GM12875 (cell line): ENCODE results near the gene SYCP3.

Experiments
- H3K4me3 ChIP-seq: one replicate; pipeline ENCODE4 v1.5.1; 2011; ENCODE audit warnings: low read depth, low read length, control low read depth
- TF ChIP-seq, protein P1 (sequence below): IDR thresholded peaks from 2 replicates; pipeline ENCODE4 v1.5.1; 2011; ENCODE audit warnings: low read depth, mild to moderate bottlenecking, control low read depth, inconsistent platforms, low read length, moderate library complexity, borderline replicate concordance; ENCODE audit not compliant: insufficient read depth

Gene SYCP3

DNA sequence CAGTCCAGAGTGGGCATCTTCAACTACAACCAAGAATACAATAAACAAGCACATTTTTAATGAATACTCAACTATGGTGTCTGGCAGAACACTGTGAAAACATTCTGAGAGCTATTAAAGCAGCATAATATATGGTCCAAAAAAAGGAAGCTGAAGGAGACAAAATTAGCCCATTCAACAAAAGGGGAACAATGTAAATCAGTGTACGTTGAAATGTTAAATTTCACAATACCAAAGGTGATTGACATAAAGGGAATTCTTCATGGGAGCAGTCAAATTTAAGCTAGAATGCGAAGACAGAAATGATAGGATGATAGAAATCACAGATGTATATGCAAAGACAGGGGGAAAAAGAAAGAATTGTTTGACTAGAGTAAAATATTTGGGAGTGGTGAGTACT is 41.3 kb upstream of the SYCP3 start:
- TF ChIP-seq, protein P1, sequence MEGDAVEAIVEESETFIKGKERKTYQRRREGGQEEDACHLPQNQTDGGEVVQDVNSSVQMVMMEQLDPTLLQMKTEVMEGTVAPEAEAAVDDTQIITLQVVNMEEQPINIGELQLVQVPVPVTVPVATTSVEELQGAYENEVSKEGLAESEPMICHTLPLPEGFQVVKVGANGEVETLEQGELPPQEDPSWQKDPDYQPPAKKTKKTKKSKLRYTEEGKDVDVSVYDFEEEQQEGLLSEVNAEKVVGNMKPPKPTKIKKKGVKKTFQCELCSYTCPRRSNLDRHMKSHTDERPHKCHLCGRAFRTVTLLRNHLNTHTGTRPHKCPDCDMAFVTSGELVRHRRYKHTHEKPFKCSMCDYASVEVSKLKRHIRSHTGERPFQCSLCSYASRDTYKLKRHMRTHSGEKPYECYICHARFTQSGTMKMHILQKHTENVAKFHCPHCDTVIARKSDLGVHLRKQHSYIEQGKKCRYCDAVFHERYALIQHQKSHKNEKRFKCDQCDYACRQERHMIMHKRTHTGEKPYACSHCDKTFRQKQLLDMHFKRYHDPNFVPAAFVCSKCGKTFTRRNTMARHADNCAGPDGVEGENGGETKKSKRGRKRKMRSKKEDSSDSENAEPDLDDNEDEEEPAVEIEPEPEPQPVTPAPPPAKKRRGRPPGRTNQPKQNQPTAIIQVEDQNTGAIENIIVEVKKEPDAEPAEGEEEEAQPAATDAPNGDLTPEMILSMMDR = no peak
- no peak overlapping the region for H3K4me3 ChIP-seq

DNA sequence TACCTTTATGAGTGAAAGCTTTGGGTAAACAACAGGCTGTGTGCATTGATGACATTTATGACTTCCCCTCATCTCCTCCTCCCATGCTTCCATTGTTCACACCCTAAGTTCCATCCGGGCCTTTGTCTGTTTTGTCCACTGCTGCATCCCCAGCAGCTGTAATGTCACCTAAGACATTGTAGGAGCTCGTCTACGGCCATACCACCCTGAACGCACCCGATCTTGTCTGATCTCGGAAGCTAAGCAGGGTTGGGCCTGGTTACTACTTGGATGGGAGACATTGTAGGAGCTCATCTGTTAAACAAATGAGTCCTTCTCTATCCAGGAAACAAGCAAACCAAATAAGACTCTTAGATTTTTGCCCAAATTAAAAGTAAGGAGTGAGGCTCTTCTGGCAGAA is 40.4 kb upstream of the SYCP3 start:
- H3K4me3 ChIP-seq = no peak overlapping the region
- TF ChIP-seq, protein P1 = no peak

DNA sequence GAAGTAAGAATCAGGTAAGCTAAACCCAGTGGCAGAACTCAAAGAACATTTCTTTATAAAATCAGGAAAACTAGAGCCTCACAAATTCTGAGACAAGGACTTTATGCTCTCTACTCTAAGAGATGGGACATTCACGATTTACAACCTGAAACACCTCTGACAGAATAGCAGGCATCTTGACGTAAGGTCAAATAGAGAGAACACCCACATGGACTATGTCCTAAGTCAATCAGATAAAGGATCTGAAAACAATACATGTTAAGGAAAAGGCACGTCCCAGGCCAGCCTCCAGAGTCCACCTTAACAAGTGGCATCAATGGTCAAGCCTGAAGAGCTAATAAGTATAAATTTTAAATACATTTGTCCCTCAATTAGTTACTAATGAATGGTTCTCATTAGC is 39.9 kb upstream of the SYCP3 start:
- TF ChIP-seq, protein P1 = no peak
- H3K4me3 ChIP-seq = no peak overlapping the region

DNA sequence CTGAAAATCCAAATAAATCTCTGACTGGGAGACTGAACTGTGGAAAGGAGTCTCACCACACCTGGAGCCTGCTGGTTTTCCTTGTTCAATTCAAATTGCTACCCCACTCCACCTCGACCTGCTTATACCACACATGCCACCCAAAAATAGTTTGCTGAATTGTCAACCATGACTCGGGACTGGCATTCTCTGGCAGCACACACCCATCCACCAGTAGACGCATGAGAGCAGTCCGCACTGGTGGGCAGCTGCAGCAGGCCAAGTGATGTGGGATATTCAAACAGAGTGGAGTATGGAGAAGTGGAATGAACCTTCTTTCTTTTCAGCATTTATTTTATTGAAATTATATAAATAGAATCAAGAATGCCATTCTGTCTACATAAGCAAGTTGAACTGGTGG is 38.7 kb upstream of the SYCP3 start:
- no peak overlapping the region for H3K4me3 ChIP-seq
- TF ChIP-seq, protein P1 = no peak

DNA sequence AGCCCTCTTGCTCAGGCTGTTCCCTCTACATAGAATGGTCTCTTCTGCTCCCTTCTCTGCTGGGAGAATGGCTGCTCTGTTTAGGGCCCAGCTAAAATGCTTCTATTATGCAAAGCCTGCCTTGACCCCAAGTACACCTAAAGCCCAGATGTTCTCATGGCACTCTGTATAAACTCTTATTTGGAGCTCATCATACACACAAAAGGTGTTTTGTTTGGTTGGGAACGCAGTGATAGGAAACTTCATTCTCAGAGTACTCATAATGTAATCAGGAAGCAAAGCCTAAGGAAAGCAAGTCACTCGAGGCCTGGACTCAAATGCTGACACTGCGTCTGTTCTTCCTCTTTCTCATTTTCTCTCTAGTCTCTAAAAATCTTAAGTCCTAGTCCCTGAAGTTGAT is 38.2 kb upstream of the SYCP3 start:
- TF ChIP-seq, protein P1 = no peak
- H3K4me3 ChIP-seq = no peak overlapping the region

- no peak overlapping the region for H3K4me3 ChIP-seq
- TF ChIP-seq, protein P1 = no peak
These were observed 36.6 kb upstream of the SYCP3 start for GRCh38 chr12:101775816-101776215.

DNA sequence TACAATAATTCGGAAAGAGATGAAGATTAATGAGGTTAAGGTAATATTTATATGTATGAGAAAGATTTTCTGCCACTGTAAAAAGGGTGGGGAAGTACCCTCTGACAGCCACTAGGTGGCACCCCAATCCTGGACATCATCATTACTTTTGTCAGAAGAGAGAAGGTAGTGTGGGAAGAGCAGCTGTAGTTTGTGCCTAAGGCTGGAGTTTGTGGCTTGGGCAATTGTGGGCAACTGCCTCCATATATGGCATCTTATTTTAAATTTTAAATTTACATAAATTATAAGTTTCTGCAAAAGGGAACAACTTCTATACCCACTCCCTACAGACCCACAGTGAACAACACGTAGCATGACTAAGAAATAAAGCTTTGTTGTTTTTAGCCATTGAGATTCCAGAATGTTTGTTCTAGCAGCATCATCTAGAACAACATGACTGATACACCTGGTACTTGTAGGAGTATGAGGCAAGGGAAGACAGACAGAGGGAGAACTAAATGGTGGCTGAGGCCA is 34.4 kb upstream of the SYCP3 start:
- TF ChIP-seq, protein P1 = peak; percentile 70
- no peak overlapping the region for H3K4me3 ChIP-seq
